Mammary epithelial cell (primary cell): ENCODE results near the gene COL5A1.

Source experiments
- EZH2 ChIP-seq: IDR thresholded peaks from 2 replicates; pipeline ENCODE4 v1.6.1; 2012; ENCODE audit warnings: low read length, inconsistent platforms, borderline replicate concordance
- TF ChIP-seq, protein P1 (sequence below), 2 donors: IDR thresholded peaks in 1 of 2; conservative IDR thresholded peaks in 1 of 2; 2 replicates each; pipeline ENCODE4 v1.5.1; 2011 to 2012; ENCODE audit warnings: inconsistent platforms in 2 of 2, low read length in 2 of 2, mild to moderate bottlenecking in 2 of 2, control low read depth in 1 of 2, low read depth in 1 of 2; ENCODE audit not compliant: insufficient read depth in 1 of 2; ENCODE audit errors: extremely low read depth in 1 of 2

DNA sequence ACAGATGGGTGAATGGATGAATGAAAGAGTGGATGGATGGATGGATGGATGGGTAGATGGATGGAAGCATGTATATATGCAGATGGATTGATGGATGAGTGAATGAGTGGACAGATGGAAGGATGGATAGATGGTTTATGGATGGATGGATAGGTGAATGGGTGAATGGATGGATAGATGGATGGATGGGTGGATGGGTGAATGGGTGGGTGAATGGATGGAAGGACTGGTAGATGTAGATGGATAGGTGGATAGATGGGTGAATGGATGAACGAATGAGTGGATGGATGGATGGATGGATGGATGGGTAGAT is 85.1 kb downstream of the COL5A1 start:
- TF ChIP-seq, protein P1, sequence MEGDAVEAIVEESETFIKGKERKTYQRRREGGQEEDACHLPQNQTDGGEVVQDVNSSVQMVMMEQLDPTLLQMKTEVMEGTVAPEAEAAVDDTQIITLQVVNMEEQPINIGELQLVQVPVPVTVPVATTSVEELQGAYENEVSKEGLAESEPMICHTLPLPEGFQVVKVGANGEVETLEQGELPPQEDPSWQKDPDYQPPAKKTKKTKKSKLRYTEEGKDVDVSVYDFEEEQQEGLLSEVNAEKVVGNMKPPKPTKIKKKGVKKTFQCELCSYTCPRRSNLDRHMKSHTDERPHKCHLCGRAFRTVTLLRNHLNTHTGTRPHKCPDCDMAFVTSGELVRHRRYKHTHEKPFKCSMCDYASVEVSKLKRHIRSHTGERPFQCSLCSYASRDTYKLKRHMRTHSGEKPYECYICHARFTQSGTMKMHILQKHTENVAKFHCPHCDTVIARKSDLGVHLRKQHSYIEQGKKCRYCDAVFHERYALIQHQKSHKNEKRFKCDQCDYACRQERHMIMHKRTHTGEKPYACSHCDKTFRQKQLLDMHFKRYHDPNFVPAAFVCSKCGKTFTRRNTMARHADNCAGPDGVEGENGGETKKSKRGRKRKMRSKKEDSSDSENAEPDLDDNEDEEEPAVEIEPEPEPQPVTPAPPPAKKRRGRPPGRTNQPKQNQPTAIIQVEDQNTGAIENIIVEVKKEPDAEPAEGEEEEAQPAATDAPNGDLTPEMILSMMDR (conservative IDR thresholded peaks at IDR 0.05 in 1 of 2, IDR thresholded peaks at IDR 0.05 in 1 of 2; ENCODE audit: extremely low read depth in 1 of 2, insufficient read depth in 1 of 2, low read depth in 1 of 2, low read length in 2 of 2): no peak
- TF ChIP-seq EZH2: no peak
